NCI-H2196 (cell line): Measurements from ENCODE around the gene RAC2.

Experiments used
- DNase-seq: peaks from one replicate; lab custom pipeline; 2025; ENCODE audit not compliant: unreplicated experiment; lab: John Stamatoyannopoulos, UW

The RAC2 gene

DNA sequence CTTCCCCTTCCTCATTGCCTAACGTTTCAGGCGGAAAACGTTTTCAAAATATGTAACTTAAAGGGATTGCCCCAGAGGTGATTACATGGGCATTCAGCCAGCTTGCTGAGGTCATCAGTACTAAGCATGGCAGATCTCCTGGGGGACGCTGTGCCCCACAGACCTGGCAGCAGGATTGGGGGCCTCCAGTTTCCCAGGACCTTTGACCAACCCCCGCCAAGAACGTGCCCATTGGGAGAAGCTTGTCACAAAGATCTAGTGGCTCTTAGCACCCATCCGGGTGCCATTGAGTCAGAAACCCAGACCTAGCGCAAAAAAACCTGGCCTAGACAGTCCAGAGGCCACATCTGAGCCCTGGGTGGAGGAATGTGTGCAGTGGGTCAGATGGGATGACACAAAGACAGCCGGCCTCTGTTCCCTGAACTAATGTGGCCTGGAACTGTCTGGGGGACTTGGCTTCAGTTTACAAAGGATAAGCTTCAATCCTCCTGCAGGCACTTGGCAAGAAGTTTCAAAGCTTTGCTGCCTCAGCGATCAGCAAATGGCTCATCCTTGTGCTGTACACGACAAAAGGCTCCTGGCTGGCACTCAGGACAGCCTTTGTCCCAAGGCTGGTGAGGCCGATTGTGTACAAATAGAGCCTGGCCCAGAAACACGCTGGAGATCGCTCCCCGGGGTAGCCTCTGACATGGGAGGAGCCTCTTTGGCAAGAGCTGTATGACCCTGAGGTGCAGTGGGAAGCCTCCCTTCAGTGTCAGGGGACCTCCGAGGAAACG is 65.5 kb downstream of the RAC2 start:
- no peak for DNase-seq

GRCh38 chr22:37177755-37178154 is 66.3 kb downstream of the RAC2 start:
- DNase-seq, result no peak

DNA sequence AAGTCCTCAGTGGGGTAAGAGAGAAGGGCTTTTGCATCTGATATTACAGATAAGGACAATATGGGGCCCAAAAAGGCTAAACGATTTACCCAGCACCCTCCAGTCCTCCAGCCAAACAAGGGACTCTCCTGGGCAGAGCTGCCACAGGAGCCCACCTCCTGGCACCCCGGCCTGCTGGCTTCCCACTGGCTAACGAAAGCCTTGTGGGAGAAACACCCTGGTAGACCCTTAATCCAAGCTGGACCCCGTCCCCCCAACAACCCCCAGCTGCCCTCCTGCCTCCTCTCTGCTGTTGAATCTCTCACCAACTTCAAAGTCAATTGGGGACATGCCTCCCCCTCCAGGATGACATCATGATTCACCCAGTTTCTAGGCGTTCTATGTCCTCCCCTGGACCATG is 66.8 kb downstream of the RAC2 start:
- no peak for DNase-seq

DNA sequence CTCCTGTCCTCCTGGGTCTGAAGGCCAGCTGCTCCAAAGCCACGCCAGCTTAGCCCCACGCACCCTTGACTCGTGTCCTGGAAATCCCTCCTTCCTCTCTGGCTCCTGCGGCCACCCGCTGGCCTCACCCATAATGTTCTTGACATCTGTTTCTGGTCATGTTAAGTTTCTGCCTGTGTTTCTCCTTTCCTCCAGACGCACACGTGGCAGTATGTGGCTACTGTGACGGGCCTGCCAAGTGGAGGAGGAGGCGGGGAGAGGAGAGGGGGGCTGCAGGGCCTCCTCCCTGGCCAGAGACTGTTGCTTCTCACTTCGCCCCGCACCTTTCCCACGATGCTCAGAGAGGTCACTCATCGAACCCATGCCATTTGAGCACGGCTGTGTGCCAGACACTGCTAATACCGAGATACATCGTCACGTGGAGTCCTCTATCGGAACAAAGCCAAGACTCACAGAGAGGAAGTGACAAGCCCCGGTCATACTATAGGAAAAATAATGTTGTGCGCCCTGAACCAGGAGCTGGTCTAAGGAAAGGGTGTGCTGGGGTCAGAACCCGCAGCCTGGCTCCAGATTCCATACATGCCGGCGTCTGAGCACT is 67.5 kb downstream of the RAC2 start:
- DNase-seq, result no peak

DNA sequence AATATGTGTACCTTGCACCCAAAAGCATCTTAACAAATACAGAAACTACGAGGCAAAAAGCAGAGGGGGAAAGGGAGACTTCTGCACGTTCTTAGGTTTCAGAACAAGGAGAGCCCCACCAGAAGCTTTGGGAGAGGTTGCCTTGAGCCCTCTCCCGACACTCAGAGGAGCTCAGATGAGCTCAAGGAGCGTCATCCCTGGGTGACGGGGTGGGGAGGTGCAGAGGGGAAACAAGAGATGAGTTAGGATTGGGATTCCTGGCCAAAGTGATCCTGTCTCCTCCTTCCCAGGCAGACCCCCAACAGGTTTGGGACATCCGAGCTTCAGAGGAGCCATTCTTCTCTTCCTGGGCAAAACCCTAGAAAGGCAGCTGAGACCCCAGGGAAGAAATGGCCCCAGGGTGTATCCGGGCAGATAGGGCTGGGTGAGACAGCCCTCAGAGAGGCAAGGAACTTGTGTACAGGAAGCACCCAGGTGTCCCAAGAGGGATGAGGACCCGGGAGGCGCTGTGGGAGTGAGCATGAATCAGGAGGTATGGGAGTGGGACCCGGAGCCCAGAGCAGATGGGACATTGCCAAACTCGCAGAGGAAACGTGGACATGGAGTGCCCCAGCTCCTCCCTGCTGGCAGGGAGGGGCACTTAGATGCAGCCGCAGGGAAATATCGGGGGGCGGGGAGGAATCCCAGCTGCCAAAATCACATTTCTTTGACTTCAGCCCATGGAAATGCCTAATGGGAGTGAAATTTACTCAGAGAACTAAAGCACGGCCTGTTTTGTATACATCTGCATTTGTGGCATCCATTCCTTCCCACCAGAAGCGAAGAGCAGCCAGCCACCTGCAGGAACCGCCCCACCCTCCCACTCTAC is 68.4 kb downstream of the RAC2 start:
- no peak for DNase-seq
